COLO668 (cell line): Measurements from ENCODE around the gene FBLN1.
"Not testable (repeated sequence)": the region's sequence is repeated elsewhere in the genome, so short reads cannot be mapped to it uniquely, and the experiment has no call there.

Source experiments
- DNase-seq: peaks from one replicate; lab custom pipeline; 2025; ENCODE audit not compliant: unreplicated experiment; lab: John Stamatoyannopoulos, UW

Gene FBLN1

DNA sequence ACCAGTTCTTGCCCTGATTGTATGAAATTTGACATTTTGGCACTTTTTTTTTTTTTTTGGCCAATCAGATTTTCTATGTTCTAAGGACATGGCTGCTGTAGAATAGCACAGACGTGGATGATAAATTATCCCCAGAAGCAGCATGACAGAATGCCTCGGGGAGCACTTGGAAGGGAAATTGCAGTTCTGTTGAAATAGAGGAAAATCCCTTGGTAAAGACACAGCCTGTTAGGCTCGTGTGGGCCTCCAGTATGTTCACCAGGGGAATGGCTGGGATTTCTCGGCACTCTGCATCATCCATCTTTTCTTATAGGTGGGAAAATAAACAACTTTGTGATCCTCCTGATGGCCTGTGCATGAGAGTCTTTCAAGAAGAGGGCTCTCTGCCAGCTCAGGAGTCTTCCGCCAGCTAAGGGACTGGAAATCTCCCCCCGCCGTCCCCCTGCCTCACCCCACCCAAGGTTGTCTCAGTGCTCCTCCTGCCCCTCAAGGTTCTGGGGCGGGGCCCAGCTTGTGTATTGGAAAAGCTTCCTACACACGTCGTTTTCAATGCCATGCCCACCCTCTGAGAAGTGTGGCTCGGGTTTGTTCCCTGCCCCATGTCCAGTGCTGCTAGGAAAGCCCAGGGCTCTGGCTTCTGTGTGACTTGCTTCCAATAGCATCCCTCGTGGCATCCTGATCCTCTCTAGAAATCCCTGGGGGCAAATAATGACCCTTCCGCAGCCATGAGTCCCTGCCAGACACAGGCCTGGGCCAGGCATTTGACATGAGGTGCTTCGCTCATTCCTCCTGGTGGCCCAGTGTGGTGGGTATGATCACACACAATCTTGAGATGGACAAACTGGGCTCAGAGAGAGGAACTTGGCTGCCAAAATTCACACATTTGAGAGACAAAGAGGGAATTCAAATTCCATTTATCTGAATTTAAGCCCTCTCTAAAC is 98.4 kb downstream of the FBLN1 start:
- no peak for DNase-seq

DNA sequence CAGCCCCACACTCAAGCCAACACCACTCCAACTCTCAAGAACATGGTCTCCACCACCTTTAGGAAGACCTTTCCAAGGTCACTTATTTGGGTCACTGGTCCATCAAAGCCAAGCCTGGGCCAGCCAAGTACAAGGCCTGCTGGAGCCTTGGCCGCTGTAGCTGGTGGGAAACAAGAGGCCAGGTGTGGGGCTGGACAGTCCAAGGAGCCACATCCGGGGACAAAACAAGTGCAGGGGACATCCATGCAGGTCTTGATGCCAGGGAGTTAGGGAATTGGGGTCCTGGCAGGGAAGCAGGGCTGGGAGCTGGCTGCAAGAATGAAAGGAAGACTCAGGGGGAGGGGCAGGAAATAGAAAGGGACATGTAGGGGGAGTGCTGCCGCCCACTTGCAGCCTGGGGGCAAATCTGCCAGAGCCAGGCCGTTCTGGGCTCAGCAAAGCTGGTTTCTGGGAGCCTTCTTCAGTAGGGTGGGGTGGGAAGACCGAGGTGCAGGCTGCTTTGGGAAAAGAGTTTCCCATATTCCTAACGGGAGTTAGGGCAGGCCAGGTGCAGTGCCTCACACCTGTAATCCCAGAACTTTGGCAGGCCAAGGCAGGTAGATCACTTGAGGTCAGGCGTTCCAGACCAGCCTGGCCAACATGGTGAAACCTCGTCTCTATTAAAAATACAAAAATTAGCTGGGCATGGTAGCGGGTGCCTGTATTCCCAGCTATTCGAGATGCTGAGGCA is 99.5 kb downstream of the FBLN1 start:
- DNase-seq = no peak

DNA sequence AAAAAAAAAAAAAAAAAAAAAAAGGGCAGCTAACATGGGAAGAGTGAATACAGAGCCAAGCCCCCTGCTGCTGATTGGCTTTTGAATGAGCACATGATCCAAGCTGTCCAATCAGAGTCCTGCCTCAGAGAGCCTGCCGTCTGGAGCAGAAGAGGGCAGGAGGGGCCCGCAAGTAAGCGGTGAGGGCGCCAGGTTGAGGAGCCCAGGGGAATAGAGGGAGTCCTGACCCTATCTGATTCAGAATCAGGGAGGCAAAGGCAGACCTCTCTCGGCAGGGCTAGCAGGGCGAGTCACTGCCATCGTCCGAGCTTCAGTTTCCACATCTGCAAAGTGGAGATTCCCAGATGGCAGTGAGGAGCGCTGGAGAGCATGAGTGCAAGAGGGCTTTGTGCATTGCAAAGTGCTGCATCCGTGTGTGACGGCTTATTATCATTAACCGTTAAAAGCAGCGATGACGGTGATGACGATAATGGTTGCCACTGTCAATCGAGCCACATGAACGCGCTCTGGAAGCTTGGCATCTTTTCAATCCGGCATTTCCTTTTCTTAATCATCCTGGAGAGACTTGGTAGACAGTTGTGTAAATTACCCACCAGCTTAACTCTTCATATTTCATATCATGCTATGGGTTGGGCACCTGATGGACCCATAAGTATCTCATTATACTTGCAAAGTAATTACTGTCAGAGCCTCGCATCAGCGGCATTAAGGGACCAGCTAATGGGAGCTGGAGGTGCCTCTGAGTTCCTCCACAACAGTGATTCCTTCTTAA is 100.3 kb downstream of the FBLN1 start:
- DNase-seq = no peak

DNA sequence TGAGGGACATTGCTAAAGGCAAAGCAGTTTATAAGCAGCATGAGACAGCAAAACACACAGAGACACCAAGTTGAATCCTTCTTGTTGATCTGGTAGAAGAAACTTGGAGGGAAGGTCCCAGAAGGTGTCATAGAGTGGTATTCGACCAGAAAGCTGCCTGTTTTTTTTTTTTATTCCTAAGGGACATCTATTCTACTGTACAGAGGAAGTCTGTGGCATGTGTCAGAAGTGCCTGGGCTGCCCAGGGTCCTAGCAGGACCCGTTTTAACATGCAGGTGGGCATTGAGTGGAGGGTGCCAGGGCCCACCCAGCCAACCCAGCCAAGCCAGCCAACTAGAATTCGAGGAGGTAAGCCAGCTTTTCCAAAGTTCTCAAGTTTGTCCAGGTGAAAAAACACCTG is 100.9 kb downstream of the FBLN1 start:
- DNase-seq = no peak

DNA sequence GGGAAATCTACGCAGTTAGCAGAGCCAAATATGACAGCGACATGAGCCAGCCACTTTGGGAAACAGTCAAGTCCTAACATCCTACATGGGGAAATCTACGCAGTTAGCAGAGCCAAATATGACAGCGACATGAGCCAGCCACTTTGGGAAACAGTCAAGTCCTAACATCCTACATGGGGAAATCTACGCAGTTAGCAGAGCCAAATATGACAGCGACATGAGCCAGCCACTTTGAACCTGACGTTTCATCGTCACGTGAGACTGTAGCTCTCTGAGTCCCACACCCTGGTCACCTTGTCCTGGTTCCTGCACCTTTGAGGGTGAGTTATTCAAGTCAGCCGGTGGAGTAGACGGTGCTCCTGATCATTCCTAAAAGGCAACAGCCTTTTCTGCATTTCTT is 105.4 kb downstream of the FBLN1 start:
- not testable (repeated sequence) for DNase-seq

DNA sequence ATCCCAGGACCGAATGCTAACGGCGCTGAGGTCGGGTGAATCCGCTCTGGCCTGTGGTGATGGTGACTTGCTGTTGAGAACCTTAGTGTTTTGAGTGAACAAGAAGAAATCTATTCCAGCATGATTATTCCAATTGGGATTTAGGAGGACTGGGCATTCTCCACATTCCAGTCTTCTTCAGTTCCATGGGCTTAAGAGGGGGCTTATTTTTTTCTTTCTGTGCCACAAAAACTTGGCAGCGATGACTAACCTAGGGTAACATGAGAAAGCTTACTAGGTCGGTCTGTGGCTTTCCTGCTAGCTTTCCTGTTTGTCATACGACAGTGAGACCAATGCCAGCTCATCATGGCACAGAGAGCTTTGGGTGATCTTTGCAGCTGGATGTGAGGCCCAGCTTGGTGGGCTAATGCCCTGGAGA is 106.1 kb downstream of the FBLN1 start:
- no peak for DNase-seq

DNA sequence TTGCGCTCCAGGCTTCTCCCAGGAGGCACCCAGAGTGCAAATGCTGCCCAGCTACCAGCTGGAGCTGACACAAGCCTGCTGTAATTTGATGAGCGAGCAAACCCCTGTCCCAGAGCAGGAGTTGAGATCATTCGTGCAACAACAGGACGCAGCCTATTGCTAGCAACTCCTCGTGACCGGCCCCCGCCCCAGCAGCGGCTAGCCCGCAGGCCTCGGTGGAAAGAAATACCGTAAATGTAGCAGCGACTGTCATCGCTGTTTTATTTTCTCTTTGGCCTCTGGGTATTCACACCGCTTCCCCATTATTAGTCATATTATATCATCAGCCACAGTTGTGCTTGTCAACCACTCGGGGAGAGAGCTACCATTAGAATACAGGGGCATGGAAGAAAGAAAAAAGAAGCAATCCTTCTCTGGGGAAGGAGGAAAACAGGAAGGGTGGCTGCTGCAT is 109.8 kb downstream of the FBLN1 start:
- no peak for DNase-seq

DNA sequence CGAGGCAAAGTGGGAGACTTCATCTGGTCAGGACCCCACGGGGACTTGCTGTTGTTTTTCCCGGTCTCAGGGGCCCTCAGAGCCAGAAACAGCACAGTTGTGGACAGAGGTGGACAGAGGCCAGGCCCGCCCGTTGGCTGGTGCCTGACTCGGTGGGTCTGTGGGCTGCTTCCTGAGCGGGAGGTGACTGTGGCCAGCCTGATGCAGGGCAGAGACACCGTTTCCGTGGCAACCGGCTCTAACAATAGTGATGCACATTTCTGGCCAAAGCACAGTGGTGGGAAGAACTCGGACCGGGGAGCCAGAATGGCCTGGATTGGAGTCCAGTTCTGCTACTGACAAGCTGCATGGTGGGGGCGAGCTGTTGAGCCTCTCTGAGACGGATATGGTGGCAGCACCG is 110.3 kb downstream of the FBLN1 start:
- DNase-seq = no peak

DNA sequence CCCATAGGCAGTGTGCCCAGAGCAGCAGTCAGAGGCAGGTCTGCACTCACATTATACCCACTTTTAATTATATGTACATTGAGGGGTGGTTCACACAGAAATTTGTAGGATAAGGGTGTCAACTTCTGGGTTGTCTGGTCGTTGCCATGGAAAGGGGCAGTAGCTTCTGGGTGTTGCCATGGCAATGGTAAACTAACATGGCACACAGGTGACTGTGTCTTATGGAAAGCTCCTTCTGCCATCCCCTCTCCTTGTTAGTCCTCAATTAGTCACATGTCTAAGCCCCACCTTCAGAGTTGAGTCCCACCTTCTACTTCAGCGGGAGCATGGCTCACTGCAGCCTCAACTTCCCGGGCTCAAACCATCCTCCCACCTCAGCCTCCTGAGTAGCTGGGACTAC is 112.7 kb downstream of the FBLN1 start:
- DNase-seq = no peak

DNA sequence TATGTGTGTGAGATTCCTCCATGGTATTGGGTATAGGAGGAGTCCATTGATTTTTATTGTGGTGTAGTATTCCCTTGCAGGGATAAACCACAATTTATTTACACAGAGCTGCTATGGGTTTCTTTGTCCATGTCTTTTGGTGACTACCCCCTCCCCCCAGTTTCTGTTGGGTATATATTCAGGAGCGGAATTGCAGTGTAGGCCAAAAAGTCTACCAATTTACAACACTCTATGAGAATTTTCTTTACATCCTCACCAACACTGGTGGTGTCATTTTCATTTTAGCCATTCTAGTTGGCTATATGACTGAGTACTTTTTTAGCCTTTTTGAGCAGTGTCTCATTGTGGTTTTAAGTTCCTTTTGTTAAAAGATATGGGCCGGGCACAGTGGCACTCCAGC is 113.7 kb downstream of the FBLN1 start:
- no peak for DNase-seq

DNA sequence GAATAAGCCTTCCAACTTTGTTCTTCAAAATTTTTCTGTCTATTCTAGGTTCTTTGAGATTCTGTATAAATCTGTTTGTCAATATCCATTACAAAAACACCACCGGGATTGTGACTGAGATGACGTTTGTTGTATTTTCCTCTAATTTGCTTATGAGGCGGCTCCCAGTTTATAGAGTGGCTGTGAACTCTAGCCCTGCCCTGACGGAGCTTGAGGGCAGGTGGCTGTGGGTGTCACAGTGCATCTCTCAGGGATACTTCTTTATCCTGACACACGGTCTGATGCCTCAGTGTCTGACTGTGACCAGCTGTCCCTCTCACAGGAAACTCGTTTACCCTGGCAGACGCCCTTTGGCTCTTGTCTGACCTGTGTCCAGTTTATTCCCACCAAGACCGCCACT is 115.3 kb downstream of the FBLN1 start:
- DNase-seq = no peak

DNA sequence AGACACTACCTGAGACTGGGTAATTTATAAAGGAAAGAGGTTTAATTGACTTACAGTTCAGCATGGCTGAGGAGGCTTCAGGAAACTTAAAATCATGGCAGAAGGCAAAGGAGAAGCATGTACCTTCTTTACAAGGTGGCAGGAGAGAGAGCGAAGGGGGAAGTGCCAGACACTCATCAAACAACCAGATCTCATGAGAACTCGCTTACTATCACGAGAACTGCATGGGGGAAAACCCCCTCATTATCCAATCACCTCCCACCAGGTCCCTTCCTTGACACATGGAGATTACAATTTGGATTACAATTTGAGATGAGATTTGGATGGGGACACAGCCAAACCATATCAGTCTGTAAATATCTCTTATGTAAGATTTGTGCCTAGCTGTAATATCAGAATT is 118.0 kb downstream of the FBLN1 start:
- no peak for DNase-seq

DNA sequence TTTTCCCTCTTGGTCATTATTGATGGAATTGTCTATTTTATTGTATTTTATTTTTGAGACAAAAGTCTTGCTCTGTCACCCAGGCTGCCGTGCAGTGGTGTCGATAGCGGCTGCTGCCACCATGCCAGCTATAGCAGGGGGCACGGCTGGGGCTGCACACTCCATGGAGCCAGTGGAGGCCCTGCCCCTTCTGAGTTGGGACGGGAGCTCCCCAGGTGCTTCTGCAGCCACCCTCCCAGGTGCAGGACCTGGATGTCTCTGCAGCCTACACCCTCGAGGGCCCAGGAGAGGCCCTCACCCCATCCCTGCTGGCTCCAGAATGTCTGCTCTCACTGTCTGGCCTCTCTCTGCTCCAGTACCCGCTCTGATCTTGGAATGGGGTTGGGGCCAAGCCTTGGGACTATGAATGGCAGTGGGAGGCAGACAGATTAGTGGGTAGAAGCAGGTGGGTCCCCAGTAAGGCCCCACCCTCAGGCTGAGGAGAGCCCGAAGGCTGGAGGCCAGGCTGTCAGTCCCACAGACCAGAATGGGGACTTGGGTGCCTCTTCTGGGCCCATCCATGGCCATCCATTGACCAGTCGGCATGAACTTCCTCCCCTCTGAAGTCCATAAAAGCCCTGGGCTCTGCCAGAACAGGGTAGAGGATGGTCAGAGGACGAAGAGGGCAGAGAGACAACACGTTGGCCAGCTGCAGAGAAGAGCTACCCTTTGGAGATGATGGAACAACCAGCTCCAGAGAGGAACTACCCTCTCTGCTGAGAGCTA is 119.3 kb downstream of the FBLN1 start:
- DNase-seq = no peak

DNA sequence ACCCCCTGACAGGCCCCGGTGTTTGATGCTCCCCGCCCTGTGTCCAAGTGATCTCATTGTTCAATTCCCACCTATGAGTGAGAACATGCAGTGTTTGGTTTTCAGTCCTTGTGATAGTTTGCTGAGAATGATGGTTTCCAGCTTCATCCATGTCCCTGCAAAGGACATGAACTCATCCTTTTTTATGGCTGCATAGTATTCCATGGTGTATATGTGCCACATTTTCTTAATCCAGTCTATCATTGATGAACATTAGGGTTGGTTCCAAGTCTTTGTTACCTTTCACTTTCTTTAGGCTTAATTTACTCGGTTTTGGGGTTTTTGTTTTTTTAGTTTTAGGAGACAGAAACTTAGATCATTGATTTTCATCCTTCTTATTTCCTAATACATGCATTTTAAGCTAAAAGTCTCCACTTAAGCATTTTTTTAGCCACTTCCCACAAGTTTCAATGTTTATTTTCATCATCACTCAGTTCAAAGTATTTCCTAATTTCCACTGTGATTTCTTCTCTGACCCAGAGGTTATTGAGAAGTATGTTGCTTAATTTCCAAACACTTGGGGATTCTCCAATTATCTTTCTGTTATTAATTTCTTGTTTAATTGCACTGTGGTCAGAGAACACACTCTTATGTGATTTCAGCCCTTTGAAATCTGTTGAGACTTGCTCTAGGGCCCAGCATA is 120.9 kb downstream of the FBLN1 start:
- not testable (repeated sequence) for DNase-seq

DNA sequence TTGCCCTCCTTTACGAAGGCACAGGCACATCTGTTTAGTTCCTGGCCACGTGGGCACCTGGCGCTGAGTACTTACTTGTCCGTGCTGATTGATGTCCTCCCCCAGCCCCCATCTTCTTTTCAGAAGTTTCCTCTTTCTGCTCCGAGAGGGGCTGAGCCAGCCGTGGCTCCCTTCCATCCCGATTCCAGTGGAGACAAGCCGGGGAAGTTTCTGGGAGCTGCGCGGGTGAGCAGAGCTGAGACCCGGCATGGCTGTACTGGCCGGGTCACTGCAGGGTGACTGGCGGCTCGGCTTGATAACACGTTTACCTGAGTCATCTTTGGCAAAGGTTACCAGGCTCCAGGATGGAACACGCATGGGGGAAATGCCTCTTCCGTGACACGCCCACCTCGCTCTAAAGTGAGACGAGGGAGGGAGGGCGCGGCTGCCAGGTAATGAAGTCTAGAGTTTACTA is 123.5 kb downstream of the FBLN1 start:
- no peak for DNase-seq

DNA sequence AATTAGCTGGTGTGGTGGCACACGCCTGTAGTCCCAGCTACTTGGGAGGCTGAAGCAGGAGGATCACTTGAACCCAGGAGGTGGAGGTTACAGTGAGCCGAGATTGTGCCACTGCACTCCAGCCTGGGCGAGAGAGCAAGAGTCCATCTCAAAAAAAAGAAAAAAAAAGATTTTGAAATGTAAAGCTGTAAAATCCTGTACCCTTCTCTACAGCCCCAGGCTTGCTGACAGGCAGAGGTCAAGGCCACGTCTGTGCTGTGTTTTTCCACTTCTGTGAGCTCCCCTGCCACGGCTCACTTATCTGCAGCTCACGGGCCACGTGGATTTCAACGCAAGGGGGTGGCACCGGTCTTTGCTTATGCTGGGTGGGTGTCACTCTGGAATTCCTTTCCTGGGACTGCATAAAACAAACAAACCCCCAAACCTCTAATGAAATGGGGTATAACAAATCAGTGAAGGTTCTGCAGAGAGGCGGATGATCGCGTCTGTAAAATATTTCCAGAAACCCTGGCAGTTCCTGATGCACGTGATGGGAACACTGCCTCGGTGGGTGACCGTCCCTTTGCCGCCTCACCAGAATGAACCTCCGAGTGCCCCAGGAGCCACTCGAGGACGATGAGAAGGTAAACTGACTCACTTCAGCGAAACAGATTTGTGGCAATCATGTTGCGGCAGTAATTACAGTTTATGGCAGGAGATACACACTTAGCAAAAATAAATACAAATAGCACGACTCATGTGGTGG is 125.0 kb downstream of the FBLN1 start:
- DNase-seq = no peak

DNA sequence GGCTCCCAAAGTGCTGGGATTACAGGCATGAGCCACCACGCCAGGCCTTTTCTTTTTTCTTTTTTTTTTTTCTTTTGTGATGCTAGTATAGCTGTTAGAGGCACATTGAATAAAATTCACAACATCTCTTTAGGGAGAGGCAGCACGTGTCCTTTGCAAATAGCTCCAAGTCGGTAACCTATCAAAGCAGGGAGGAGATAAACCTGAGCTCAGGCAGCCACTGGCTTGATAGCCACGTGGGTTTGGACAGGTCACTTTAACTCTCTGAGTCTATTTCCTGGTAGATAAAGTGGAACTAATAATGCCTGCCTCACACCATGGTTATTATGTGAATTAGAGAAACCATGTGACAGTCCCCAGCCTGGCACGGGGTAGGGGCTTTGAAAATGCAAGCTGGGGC is 125.8 kb downstream of the FBLN1 start:
- no peak for DNase-seq

DNA sequence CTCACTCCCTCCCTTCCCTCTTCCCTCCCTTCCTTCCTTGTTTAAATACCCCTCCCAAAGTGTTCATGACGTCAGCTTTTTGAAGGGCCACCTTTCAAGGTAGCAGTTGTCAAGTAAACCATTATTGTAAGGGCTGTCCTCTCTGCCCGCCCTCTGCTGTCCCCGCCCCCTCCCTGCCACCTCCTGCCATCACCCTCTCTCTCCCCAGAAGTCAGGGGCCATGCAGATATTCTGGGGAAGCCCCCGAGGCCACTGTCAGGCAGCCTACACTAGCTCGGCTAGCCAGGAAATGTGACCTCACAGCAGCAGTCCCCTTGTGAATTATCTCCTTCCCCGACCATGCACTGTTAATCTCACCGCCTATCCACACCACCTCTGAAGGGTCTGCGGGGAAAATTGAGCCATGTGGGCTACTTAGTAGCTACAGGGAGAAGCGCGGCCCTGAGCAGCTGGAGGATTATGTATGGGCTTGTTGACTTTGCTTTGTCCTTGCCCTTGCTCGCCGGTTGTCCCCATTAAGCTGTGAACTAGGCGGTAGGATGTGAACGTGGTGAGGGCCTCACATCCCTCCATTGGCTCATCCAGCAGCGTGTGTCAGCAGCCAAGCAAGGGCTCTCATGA is 126.9 kb downstream of the FBLN1 start:
- DNase-seq = peak; percentile 36

DNA sequence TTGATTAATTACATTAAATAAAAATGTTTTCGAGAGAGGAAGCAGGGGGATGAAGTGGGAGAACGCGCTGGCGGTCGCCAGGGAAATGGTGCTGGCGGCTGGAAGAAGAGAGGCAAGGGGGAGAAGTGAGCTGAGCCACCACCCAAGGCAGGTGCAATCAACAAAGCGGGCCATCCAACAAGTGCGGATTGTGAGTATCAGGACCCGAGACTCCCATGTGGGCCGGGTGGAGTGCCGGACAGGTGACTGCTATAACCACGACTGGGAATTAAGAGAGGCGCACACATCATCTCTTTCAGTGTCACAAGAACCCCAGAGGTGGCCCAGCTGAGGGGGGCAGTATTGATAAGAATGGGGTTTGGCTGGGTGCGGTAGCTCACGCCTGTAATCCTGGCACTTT is 127.8 kb downstream of the FBLN1 start:
- DNase-seq = no peak
